ENCODE results near the gene TNFRSF1A. TPM values are rescaled to one million over a fixed set of nuclear protein-coding genes. Genes with fewer than 3 reads are reported as not detected.

Gene TNFRSF1A
- total and polyA plus RNA-seq, 4 donors: 36.9 to 144 (median 88.4) TPM

DNA sequence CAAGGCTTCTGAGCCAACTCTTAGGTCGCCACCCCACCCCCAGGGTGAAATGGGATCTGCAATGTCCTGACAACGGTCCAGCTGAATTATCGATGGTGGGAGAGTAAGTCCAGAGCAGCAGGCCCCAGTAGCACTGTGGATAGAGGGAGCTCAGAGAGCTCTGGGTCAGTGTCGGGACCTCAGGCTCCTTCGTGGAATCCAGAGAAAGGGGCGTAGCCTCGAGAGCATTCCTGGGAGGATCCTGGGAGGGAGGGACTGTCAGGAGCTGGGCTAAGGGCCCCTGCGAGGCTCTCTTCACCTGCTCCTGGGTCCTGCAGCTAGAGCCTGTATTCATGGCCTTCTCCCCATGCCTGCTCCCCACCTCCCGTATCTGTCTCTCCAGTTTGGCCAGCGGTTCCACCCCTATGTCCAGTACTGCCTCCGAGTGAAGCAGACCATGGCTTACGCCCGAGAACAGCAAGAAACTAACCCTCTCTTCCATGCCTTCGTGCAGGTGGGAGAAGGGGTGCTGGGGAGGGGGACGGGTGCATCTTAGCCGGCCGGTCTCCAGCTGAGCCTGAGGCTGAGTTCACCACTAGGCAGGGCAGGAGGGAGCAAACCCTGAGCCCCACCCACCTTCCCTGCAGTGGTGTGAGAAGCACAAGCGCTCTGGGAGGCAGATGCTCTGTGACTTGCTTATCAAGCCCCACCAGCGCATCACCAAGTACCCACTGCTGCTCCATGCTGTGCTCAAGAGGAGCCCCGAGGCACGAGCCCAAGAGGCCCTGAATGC is 24.8 kb downstream of the TNFRSF1A start:
- Histone ChIP-seq H3K4me1 (ENCODE audit: control insufficient read depth in 4 of 4, insufficient read depth in 4 of 4, low read length in 3 of 4) (peaks cover 0 to 11% (median 2%) of the 10 kb centered on the region in 4 donors), H3K27ac (ENCODE audit: low read depth in 1 of 2, low read length in 2 of 2) (no peak overlapping the region), H3K27me3 (ENCODE audit: control insufficient read depth in 4 of 4, insufficient read depth in 4 of 4, low read length in 3 of 4) (no peaks in the 10 kb centered on the region), H3K36me3 (ENCODE audit: control insufficient read depth in 4 of 4, insufficient read depth in 3 of 4, low read depth in 1 of 4, low read length in 3 of 4) (peaks cover 0 to 2% (median 0%) of the 10 kb centered on the region in 4 donors), H3K4me3 (ENCODE audit: low read depth in 1 of 3, low read length in 3 of 3) (no peak overlapping the region), H3K9me3 (ENCODE audit: control insufficient read depth in 4 of 4, low read length in 3 of 4) (no peaks in the 10 kb centered on the region), H3K9ac (ENCODE audit: low read depth in 1 of 2, low read length in 2 of 2) (no peak overlapping the region)
- DNase-seq (ENCODE audit: low spot score): no peak
- 95% methylated on average over 21 of the region's 21 CpGs for WGBS
- TF ChIP-seq YY1 (IDR thresholded peaks at IDR 0.05) (no peak), ATF3 (IDR thresholded peaks at IDR 0.05) (no peak), TAF1 (conservative IDR thresholded peaks at IDR 0.05) (no peak), FOXA1 (IDR thresholded peaks at IDR 0.05) (no peak), SP1 (IDR thresholded peaks at IDR 0.05) (no peak), FOXA2 (IDR thresholded peaks at IDR 0.05) (no peak), EGR1 (IDR thresholded peaks at IDR 0.05; ENCODE audit: low read depth in 2 of 2) (no peak), JUND (IDR thresholded peaks at IDR 0.05) (no peak), MAX (IDR thresholded peaks at IDR 0.05) (no peak), RXRA (IDR thresholded peaks at IDR 0.05) (no peak)
- TF ChIP-seq, protein P1, sequence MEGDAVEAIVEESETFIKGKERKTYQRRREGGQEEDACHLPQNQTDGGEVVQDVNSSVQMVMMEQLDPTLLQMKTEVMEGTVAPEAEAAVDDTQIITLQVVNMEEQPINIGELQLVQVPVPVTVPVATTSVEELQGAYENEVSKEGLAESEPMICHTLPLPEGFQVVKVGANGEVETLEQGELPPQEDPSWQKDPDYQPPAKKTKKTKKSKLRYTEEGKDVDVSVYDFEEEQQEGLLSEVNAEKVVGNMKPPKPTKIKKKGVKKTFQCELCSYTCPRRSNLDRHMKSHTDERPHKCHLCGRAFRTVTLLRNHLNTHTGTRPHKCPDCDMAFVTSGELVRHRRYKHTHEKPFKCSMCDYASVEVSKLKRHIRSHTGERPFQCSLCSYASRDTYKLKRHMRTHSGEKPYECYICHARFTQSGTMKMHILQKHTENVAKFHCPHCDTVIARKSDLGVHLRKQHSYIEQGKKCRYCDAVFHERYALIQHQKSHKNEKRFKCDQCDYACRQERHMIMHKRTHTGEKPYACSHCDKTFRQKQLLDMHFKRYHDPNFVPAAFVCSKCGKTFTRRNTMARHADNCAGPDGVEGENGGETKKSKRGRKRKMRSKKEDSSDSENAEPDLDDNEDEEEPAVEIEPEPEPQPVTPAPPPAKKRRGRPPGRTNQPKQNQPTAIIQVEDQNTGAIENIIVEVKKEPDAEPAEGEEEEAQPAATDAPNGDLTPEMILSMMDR (IDR thresholded peaks at IDR 0.05; ENCODE audit: low read depth, low read length, missing input control): no peak

GRCh38 chr12:6315704-6316597 is 25.9 kb downstream of the TNFRSF1A start:
- Histone ChIP-seq H3K9ac (ENCODE audit: low read depth in 1 of 2, low read length in 2 of 2) (no peak overlapping the region), H3K4me1 (ENCODE audit: control insufficient read depth in 4 of 4, insufficient read depth in 4 of 4, low read length in 3 of 4) (peaks cover 0 to 11% (median 2%) of the 10 kb centered on the region in 4 donors), H3K9me3 (ENCODE audit: control insufficient read depth in 4 of 4, low read length in 3 of 4) (no peaks in the 10 kb centered on the region), H3K36me3 (ENCODE audit: control insufficient read depth in 4 of 4, insufficient read depth in 3 of 4, low read depth in 1 of 4, low read length in 3 of 4) (peaks cover 0 to 2% (median 0%) of the 10 kb centered on the region in 4 donors), H3K27ac (ENCODE audit: low read depth in 1 of 2, low read length in 2 of 2) (no peak overlapping the region), H3K4me3 (ENCODE audit: low read depth in 1 of 3, low read length in 3 of 3) (no peak overlapping the region), H3K27me3 (ENCODE audit: control insufficient read depth in 4 of 4, insufficient read depth in 4 of 4, low read length in 3 of 4) (no peaks in the 10 kb centered on the region)
- 96% methylated on average over 17 of the region's 17 CpGs for WGBS
- no peak for DNase-seq (ENCODE audit: low spot score)
- no peak for TF ChIP-seq EGR1 (IDR thresholded peaks at IDR 0.05; ENCODE audit: low read depth in 2 of 2)
- TF ChIP-seq YY1 (IDR thresholded peaks at IDR 0.05): no peak
- TF ChIP-seq, protein P1 (IDR thresholded peaks at IDR 0.05; ENCODE audit: low read depth, low read length, missing input control): no peak
- no peak for TF ChIP-seq NR2F2 (IDR thresholded peaks at IDR 0.05)
- TF ChIP-seq RXRA (IDR thresholded peaks at IDR 0.05): no peak
- no peak for TF ChIP-seq FOXA1 (IDR thresholded peaks at IDR 0.05)
- TF ChIP-seq ATF3 (IDR thresholded peaks at IDR 0.05): no peak
- TF ChIP-seq SP1 (IDR thresholded peaks at IDR 0.05): no peak
- no peak for TF ChIP-seq MAX (IDR thresholded peaks at IDR 0.05)
- no peak for TF ChIP-seq REST (IDR thresholded peaks at IDR 0.05)
- no peak for TF ChIP-seq HNF4A (conservative IDR thresholded peaks at IDR 0.05)
- no peak for TF ChIP-seq HNF4G (IDR thresholded peaks at IDR 0.05)
- TF ChIP-seq ZBTB33 (IDR thresholded peaks at IDR 0.05): no peak
- no peak for TF ChIP-seq RAD21 (IDR thresholded peaks at IDR 0.05)
- no peak for TF ChIP-seq GABPA (IDR thresholded peaks at IDR 0.05 in 1 of 2, conservative IDR thresholded peaks at IDR 0.05 in 1 of 2)
- no peak for TF ChIP-seq FOXA2 (IDR thresholded peaks at IDR 0.05)

All from liver (tissue), 9 donors.